ENCODE data around the gene ASF1A.

The ASF1A gene

GRCh38 chr6:118893064-118893806 is 717 bp upstream of the ASF1A start:
- DNase-seq = peak; percentile 86 to 87
- TF ChIP-seq POLR2A (IDR thresholded peaks at IDR 0.05; ENCODE audit: low read length) (no peak), GATA1 (IDR thresholded peaks at IDR 0.05; ENCODE audit: low read depth, low read length) (no peak)

- peak; percentile 76 to 83 for DNase-seq
- TF ChIP-seq GATA1 (IDR thresholded peaks at IDR 0.05; ENCODE audit: low read depth, low read length) (no peak), POLR2A (IDR thresholded peaks at IDR 0.05; ENCODE audit: low read length) (peak; percentile 67)
These were observed 691 bp downstream of the ASF1A start for GRCh38 chr6:118894425-118895260.

- DNase-seq = peak in 1 of 2 experiments; percentile 77
- TF ChIP-seq POLR2A (IDR thresholded peaks at IDR 0.05; ENCODE audit: low read length) (no peak), GATA1 (IDR thresholded peaks at IDR 0.05; ENCODE audit: low read depth, low read length) (no peak)
These were observed 1.3 kb downstream of the ASF1A start for GRCh38 chr6:118895261-118895560.

- TF ChIP-seq POLR2A (IDR thresholded peaks at IDR 0.05; ENCODE audit: low read length) (no peak), GATA1 (IDR thresholded peaks at IDR 0.05; ENCODE audit: low read depth, low read length) (no peak)
- DNase-seq = no peak
These were observed 1.9 kb downstream of the ASF1A start for GRCh38 chr6:118895859-118896258.

GRCh38 chr6:118896339-118897136 is 2.6 kb downstream of the ASF1A start:
- peak; percentile 87 for DNase-seq
- TF ChIP-seq GATA1 (IDR thresholded peaks at IDR 0.05; ENCODE audit: low read depth, low read length) = no peak
- peak; percentile 19 for TF ChIP-seq POLR2A (IDR thresholded peaks at IDR 0.05; ENCODE audit: low read length)

- TF ChIP-seq GATA1 (IDR thresholded peaks at IDR 0.05; ENCODE audit: low read depth, low read length) (no peak), POLR2A (IDR thresholded peaks at IDR 0.05; ENCODE audit: low read length) (no peak)
- DNase-seq = peak in 1 of 2 experiments; percentile 38
These were observed 3.4 kb downstream of the ASF1A start for GRCh38 chr6:118897386-118897785.

- DNase-seq = no peak
- TF ChIP-seq POLR2A (IDR thresholded peaks at IDR 0.05; ENCODE audit: low read length) (no peak), GATA1 (IDR thresholded peaks at IDR 0.05; ENCODE audit: low read depth, low read length) (no peak)
These were observed 6.0 kb downstream of the ASF1A start for GRCh38 chr6:118899948-118900347.

GRCh38 chr6:118902726-118903125 is 8.8 kb downstream of the ASF1A start:
- DNase-seq = no peak
- TF ChIP-seq POLR2A (IDR thresholded peaks at IDR 0.05; ENCODE audit: low read length) (no peak), GATA1 (IDR thresholded peaks at IDR 0.05; ENCODE audit: low read depth, low read length) (no peak)

GRCh38 chr6:118903138-118903537 is 9.2 kb downstream of the ASF1A start:
- TF ChIP-seq GATA1 (IDR thresholded peaks at IDR 0.05; ENCODE audit: low read depth, low read length) (no peak), POLR2A (IDR thresholded peaks at IDR 0.05; ENCODE audit: low read length) (no peak)
- no peak for DNase-seq

GRCh38 chr6:118903691-118904090 is 9.7 kb downstream of the ASF1A start:
- no peak for DNase-seq
- TF ChIP-seq GATA1 (IDR thresholded peaks at IDR 0.05; ENCODE audit: low read depth, low read length) (no peak), POLR2A (IDR thresholded peaks at IDR 0.05; ENCODE audit: low read length) (no peak)

- TF ChIP-seq POLR2A (IDR thresholded peaks at IDR 0.05; ENCODE audit: low read length) = no peak
- TF ChIP-seq GATA1 (IDR thresholded peaks at IDR 0.05; ENCODE audit: low read depth, low read length) = no peak
- DNase-seq = no peak
These were observed 11.1 kb downstream of the ASF1A start for GRCh38 chr6:118905084-118905483.

GRCh38 chr6:118905851-118906250 is 11.9 kb downstream of the ASF1A start:
- no peak for TF ChIP-seq POLR2A (IDR thresholded peaks at IDR 0.05; ENCODE audit: low read length)
- TF ChIP-seq GATA1 (IDR thresholded peaks at IDR 0.05; ENCODE audit: low read depth, low read length) = no peak
- DNase-seq = no peak

GRCh38 chr6:118908441-118908840 is 14.5 kb downstream of the ASF1A start:
- no peak for DNase-seq

GRCh38 chr6:118912646-118913045 is 18.7 kb downstream of the ASF1A start:
- TF ChIP-seq GATA1 (IDR thresholded peaks at IDR 0.05; ENCODE audit: low read depth, low read length) = no peak
- TF ChIP-seq POLR2A (IDR thresholded peaks at IDR 0.05; ENCODE audit: low read length) = no peak
- DNase-seq = peak in 1 of 2 experiments; percentile 10

More at GRCh38 chr6:118908441-118908840, 14.5 kb downstream of the ASF1A start:
- no peak for TF ChIP-seq GATA1 (IDR thresholded peaks at IDR 0.05; ENCODE audit: low read depth, low read length)
- TF ChIP-seq POLR2A (IDR thresholded peaks at IDR 0.05; ENCODE audit: low read length) = no peak

All from erythroblast (primary cell).